GM21381 (cell line): Measurements from ENCODE around the gene MST1R.

Experiments
- ATAC-seq: cut with Tn5 transposase; IDR thresholded peaks from one replicate; pipeline ENCODE4 v1.9.1; 2021; ENCODE audit warnings: mild to moderate bottlenecking, moderate library complexity; ENCODE audit not compliant: unreplicated experiment

The MST1R gene

DNA sequence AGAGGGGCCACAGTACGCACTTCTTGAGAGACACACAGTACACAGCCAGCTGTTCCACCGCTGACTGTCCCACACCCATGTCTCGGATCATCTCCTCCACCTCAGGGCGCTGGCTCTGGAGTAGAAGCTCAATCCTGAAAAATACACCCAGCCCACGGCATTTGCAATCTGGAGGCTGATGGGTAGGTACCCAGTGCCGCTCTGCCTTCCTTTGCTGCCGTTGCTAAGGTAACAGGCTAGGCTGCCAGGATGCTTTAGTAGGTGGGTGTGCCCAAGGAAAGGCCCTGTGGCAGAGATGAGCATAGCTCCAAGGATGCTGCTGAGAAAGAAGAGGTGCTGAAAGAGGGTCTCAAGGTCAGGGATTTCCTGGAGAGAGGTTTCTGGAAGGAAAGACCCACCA lies 61.9 kb downstream of the MST1R start:
- no peak for ATAC-seq

DNA sequence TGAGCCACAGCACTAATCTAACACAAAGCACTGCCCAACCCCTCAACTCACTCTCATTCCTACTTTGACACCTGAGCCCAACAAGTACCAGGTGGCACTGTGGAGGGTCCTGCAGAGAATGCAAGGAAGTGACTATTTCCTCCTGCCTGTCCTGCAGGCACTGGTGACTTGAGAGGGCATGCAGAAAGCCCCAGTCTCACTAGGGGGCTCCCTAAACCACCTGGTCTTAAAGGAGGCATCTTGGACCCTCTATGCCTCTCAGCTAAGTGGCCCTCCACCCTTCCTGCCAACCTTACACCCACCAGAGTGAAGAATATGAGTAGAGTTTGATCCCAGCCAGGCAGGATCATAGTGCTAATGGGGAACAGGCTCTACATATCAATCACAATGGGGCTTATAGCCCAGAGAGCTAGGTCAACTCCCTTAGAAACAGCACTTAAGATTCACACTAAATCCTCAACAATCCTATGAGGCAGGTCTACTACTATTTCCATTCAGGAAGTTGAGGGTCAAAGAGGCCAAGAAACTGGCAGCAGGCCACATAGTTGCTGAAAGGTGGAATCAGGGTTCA lies 62.5 kb downstream of the MST1R start:
- no peak for ATAC-seq

DNA sequence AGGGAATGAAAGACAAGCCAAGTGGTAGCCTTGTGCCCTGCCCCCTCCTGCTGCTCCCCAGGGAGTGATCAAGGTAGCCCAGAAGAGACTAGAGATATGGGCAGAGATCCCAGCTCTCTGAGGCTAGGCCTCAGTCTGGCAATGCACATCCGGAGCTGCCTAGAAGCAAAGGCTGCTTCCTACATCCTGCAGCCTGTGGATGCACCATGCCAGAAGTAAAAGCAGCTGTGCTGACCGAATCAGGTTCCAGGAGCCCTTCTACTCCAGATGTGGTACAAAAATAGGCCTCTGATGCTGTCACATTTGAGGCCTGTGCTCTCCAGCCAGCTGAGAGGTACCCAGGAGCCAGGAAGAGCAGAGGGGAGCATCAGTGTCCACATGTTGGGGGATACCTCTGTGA lies 63.3 kb downstream of the MST1R start:
- no peak for ATAC-seq

DNA sequence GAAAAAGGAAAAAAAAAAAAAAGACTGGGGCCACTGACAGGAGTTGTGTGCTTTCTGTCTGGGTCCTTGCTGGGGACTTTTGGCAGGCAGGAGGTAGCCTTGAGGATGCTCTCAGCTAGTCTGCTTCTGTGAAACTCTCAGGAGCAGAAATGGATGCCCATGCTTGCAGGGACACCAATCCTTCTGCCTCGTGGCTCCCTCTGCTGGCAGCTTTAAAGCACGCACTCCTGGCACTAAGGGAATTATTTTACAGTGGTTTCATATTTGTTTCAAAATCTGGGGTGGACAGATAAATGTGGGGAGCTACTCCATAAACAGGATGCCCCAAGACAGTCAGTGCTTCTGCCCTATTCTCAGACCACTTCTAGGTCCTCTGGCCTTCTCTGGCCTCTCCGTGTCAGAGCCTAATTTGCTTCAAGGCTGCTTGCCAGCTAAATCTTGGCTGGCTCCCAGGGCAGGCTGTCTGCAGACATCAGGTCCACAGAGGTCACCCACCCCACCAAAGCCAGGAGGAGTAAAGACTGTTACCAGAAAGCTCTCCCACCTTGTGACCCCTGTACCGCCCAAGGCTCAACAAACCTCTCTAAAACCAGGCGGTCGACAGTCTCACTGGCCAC lies 64.4 kb downstream of the MST1R start:
- no peak for ATAC-seq
